ENCODE measurements around the gene RAB11FIP4. TPM values are rescaled to one million over a fixed set of nuclear protein-coding genes. Genes with fewer than 3 reads are reported as not detected.

Gene RAB11FIP4
- total and polyA plus RNA-seq, 10 of the 15 experiments (the other 5 are each of a cell fraction or from before 2014, with no cell fraction given) = 1.4 to 27.0 (median 17.6) TPM

DNA sequence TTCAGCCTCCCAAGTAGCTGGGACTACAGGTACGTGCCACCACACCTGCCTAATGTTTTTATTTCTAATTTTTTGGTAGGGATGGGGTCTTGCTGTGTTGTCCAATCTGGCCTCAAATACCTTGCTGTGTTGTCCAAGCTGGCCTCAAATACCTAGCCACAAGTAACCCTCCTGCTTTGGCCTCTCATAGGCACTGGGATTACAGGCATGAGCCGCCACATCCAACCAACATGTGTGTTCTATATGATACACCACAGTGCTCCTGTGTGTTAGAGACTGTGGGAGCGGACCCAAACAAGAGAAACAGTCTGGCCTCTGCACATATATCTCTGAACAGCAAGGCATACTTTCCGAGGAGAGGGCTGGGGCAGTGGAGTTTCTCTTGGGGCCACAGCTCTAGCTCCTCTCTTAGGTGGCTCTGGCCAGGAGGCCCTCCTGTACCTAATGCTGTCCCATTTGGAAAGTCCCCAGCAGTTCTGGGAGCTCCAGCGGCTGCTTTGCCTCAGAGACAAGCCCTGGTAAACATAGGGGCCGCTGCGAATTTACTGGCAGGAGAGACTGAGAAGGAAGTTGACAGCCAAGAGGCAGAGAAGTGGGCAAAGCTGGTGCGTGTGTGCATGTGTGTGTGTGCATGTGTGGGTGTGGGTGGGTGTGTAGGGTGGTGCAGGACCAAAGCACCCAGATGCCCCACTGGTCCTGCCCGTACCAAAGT, 95.0 kb downstream of the RAB11FIP4 start:
- H3K36me3 ChIP-seq (ENCODE audit: control insufficient read depth in 2 of 2, insufficient read depth in 2 of 2, low read length in 1 of 2) = no peaks in the 10 kb centered on the region; a peak in 1 of 4 replicates
- RAD21 ChIA-PET (ENCODE audit: unreplicated experiment) = interaction anchor here (1.5 to 3.6 kb wide), 3 partner anchors 20 to 41 kb away, joined by 4 to 37 read pairs (median 6); no protein-coding TSS in a partner anchor
- intact Hi-C loops (cut with micrococcal nuclease; ENCODE audit: unreplicated experiment) = no loop called here
- SMC1A ChIA-PET (ENCODE audit: uncharacterized antibody, unreplicated experiment) = interaction anchor here (0.7 to 2.4 kb wide), 5 partner anchors 9 to 49 kb away, joined by 3 to 6 read pairs (median 3); no protein-coding TSS in a partner anchor
- no peak overlapping the region for H3K4me2 ChIP-seq (ENCODE audit: control insufficient read depth, insufficient read depth)
- H3K4me1 ChIP-seq (ENCODE audit: control insufficient read depth, insufficient read depth, low read length) = peaks cover 27% of the 10 kb centered on the region
- no peak overlapping the region for H3K9ac ChIP-seq (ENCODE audit: control insufficient read depth, insufficient read depth, low read length)
- CTCF ChIA-PET = interaction anchor here (1.4 to 3.7 kb wide), 3 partner anchors 13 to 49 kb away, joined by 4 to 17 read pairs (median 5); no protein-coding TSS in a partner anchor
- FAIRE-seq (no peak), ATAC-seq (no peak), DNase-seq (ENCODE audit: low read depth, low spot score) (no peak)
- H3K79me2 ChIP-seq (ENCODE audit: control insufficient read depth, insufficient read depth, low read length) = peaks cover 12% of the 10 kb centered on the region
- H3K27me3 ChIP-seq (replicated peaks in 1 of 2; ENCODE audit: control insufficient read depth in 2 of 2, insufficient read depth in 2 of 2, low read length in 1 of 2) = no peaks in the 10 kb centered on the region
- no TSS peak for BruUV-seq (replicated peaks)
- no peak overlapping the region for H3K27ac ChIP-seq (ENCODE audit: control insufficient read depth, insufficient read depth)
- no peak overlapping the region for H2AFZ ChIP-seq (ENCODE audit: control insufficient read depth, low read depth, low read length)
- POLR2A ChIA-PET = interaction anchor here (1.1 to 1.5 kb wide), 2 partner anchors 13 to 37 kb away, joined by 3 read pairs; no protein-coding TSS in a partner anchor
- H3K4me3 ChIP-seq = no peak overlapping the region
- in situ Hi-C loops (cut with MboI) = no loop called here
- 40% methylated on average over 9 of the region's 9 CpGs for WGBS (ENCODE audit: insufficient coverage, insufficient replicate concordance, low lambda C conversion rate, missing lambda C conversion rate)
- H3K9me3 ChIP-seq (replicated peaks; ENCODE audit: control insufficient read depth, insufficient read depth, low read length) = no peaks in the 10 kb centered on the region
- no peak for TF ChIP-seq ZNF622 (IDR thresholded peaks at IDR 0.05)
- no peak for TF ChIP-seq SIX5 (IDR thresholded peaks at IDR 0.05; ENCODE audit: low read depth, low read length, severe bottlenecking)
- TF ChIP-seq, protein P1, sequence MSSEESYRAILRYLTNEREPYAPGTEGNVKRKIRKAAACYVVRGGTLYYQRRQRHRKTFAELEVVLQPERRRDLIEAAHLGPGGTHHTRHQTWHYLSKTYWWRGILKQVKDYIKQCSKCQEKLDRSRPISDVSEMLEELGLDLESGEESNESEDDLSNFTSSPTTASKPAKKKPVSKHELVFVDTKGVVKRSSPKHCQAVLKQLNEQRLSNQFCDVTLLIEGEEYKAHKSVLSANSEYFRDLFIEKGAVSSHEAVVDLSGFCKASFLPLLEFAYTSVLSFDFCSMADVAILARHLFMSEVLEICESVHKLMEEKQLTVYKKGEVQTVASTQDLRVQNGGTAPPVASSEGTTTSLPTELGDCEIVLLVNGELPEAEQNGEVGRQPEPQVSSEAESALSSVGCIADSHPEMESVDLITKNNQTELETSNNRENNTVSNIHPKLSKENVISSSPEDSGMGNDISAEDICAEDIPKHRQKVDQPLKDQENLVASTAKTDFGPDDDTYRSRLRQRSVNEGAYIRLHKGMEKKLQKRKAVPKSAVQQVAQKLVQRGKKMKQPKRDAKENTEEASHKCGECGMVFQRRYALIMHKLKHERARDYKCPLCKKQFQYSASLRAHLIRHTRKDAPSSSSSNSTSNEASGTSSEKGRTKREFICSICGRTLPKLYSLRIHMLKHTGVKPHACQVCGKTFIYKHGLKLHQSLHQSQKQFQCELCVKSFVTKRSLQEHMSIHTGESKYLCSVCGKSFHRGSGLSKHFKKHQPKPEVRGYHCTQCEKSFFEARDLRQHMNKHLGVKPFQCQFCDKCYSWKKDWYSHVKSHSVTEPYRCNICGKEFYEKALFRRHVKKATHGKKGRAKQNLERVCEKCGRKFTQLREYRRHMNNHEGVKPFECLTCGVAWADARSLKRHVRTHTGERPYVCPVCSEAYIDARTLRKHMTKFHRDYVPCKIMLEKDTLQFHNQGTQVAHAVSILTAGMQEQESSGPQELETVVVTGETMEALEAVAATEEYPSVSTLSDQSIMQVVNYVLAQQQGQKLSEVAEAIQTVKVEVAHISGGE (CRISPR knock-in tag; IDR thresholded peaks at IDR 0.05) = no peak
- TF ChIP-seq HDAC6 (IDR thresholded peaks at IDR 0.05; ENCODE audit: unreplicated experiment) = no peak
- no peak for TF ChIP-seq TCF7 (IDR thresholded peaks at IDR 0.05; ENCODE audit: borderline replicate concordance)
- no peak for TF ChIP-seq JUNB (IDR thresholded peaks at IDR 0.05)
- TF ChIP-seq CHD2 (IDR thresholded peaks at IDR 0.05; ENCODE audit: borderline replicate concordance, low read depth, low read length) = no peak
- TF ChIP-seq HDAC2 (IDR thresholded peaks at IDR 0.05) = no peak
- no peak for TF ChIP-seq CEBPB (IDR thresholded peaks at IDR 0.05; ENCODE audit: borderline replicate concordance in 1 of 2, low read depth in 2 of 2, low read length in 2 of 2)
- no peak for TF ChIP-seq SMC3 (IDR thresholded peaks at IDR 0.05; ENCODE audit: borderline replicate concordance, low read length)
- H4K20me1 ChIP-seq (ENCODE audit: control insufficient read depth, insufficient read depth) = no peaks in the 10 kb centered on the region
